Measurements from ENCODE around the gene TSR1.

TSR1 gene

DNA sequence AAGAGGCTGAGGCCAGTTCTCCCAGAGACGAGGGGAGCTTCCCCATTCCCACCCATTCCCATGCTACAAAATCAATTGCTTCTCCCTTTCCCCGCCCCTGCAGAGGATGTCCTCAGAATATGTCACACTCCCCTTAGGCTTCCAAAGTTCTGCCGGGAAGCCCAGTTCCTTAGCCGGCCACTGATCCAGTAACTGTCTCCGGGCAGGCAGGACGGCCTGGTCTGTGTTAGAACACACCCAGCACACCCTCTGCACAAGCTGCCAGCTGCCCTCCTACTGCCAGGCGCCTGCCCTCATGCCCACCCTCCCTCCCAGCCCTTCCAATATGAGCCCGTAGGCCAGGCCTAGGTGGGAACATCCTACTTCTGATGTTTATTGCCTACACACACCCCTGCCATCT, 32.1 kb upstream of the TSR1 start:
- no peak for DNase-seq

- DNase-seq = no peak
Measured at GRCh38 chr17:2366747-2367494, 30.7 kb upstream of the TSR1 start.

DNA sequence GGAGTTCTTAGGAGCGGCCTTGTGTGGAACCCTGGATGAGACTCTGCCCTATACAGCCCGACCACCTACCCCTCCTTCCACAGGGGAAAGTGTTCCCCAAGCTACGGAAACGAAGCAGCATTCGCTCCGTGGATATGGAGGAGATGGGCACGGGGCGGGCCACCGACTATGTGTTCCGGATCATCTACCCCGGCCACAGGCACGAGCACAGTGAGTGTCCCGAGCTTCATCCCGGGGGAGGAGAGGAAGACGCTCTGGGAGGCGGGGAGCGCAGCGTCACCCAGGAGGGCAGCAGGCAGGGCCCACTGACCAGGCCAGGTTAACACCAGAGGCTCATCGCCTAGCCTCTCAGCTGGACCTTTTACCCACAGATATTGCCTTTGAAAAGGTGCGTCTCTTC, 28.9 kb upstream of the TSR1 start:
- no peak for DNase-seq

DNA sequence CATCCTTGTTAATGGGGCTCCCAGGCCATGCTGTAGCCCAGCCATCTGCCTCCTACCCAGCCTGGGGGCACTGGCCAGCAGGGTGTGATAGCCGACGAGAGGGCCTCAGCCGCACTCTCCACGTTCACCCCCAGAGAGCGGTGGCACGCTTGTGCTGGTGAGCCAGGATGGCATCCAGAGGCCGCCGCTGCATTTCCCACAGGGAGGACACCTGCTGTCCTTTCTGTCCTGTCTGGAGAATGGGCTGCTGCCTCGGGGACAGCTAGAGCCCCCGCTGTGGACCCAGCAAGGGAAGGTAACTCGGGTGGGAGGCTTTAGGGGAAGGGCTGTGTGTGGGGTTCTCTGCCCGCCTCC, 28.5 kb upstream of the TSR1 start:
- DNase-seq = no peak

GRCh38 chr17:2363851-2364762, 27.9 kb upstream of the TSR1 start:
- no peak for DNase-seq

DNA sequence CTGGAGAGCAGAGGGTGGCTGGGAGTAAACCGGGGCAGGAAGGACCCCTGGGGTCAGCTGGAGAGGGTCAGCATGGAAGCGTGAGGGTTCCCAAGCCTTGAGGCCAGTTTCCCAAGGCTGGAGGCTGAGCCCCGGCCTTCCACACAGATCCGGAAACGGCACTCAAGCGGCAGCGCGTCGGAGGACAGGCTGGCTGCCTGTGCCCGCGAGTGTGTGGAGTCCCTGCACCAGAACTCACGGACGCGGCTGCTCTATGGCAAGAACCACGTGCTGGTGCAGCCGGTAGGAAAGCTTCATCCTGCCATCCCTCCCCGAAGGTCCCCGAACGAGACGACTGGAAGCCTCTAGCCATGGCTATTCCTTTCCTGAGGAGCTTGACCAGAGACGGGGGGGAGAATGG, 27.1 kb upstream of the TSR1 start:
- no peak for DNase-seq

- no peak for DNase-seq
Measured at GRCh38 chr17:2362881-2363280, 26.6 kb upstream of the TSR1 start.

GRCh38 chr17:2362416-2362815, 26.2 kb upstream of the TSR1 start:
- DNase-seq = no peak

DNA sequence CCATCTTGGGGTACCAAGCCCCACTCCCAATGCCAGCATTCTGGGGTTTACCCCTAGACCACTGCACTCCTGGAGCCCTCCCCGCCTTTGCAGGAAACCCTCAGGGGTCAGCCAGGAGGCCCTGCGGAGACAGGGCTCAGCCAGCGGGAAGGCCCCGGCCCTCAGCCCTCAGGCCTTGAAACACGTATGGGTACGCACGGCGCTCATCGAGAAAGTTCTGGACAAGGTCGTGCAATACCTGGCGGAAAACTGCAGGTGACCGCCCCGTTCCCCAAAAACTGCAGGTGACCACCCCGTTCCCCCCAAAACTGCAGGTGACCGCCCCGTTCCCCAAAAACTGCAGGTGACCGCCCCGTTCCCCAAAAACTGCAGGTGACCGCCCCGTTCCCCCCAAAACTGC, 25.8 kb upstream of the TSR1 start:
- no peak for DNase-seq

- DNase-seq = no peak
Measured at GRCh38 chr17:2361010-2361760, 24.9 kb upstream of the TSR1 start.

- no peak for DNase-seq
Measured at GRCh38 chr17:2357931-2358434, 21.7 kb upstream of the TSR1 start.

DNA sequence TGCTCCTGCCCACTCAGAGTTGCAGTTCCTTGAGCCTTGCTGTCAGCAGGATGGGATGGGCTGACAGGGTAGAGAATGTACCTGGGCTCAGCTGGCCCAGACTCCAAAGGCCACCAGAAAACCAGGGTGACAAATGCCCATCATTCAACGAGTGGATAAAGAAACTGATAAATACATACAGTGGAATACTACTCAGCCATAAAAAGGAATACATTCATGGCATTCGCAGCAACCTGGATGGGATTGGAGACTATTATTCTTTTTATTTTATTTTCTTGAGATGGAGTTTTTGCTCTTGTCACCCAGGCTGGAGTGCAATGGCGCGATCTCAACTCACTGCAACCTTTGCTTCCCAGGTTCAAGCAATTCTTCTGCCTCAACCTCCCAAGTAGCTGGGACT, 21.0 kb upstream of the TSR1 start:
- no peak for DNase-seq

DNA sequence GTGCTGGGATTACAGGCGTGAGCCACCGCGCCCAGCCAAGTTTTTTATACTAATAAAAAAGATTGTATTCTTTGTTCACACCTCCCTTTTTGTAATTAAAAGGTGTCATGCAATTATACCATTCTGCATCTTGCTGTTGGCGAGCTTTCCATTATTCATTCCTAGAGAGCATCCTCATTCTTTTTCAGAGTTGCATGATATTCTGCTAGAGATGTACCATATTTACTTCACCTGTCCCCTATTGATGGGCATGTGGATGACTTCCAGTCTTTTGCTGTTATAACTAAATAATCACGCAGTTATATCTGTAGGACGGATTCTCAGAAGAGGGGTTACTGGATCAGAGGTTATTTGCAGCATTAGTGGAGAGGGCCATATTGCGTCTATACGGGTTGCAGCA, 18.1 kb upstream of the TSR1 start:
- no peak for DNase-seq

DNA sequence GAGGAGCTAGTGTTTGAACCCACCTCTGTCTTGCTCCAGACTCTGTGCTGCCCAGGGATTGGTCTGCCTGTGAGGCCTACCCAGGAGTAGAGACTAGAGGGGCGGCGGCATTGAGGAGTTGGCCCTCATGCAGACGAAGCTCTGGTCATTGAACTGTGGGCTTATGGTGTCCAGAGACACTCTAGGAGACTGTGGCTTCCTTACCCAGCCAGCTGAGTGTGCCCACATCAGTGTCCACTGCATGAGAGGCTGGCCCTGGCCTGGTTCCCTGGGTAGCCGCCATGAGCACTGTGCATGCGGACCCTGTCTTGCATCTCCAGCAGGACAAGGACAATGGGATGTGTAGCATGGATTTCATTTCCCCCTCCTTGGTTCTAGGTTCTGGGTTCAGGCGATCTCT, 15.0 kb upstream of the TSR1 start:
- no peak for DNase-seq

DNA sequence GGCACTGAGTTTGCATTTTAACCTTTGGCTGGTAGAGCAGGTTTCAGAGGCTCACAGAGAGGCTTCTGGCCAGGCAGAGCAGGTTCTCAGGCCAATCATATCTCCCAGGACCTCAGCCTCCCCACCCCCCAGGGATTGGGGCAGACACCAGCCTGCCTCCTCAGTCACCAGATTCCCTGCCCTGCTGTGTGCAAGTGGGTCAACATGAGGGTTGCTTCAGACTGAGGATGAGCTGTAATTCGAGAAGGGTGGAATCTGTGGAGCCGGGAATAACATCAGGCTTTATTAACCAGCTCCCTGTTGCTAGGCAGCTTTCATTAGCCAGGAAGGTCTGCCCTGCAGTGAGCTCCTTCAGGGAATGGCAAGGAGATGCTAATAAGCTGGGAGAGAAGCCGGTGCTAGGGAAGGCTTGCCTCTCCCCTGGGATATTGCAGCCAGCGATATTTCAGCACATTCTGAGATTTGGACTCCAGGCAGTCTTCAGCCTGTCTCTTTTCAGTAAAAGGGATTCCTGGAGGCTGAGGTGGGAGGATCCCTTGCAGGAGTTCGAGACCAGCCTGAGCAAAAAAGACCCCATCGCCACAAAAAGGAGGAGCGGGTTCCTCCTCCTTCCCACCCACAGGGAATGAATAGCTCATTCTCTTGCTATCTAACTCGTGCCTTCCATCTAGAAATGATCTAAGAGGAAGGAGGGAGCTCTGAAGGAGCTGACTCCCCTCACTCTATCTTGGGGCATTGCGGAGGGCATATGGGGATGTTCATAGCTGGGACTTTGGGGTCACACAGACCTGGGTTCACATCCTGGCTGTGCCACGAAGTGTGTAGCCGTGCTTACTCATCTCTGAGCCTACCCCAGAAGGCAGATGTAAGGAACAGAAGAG, 11.8 kb upstream of the TSR1 start:
- DNase-seq = peak; percentile 27

DNA sequence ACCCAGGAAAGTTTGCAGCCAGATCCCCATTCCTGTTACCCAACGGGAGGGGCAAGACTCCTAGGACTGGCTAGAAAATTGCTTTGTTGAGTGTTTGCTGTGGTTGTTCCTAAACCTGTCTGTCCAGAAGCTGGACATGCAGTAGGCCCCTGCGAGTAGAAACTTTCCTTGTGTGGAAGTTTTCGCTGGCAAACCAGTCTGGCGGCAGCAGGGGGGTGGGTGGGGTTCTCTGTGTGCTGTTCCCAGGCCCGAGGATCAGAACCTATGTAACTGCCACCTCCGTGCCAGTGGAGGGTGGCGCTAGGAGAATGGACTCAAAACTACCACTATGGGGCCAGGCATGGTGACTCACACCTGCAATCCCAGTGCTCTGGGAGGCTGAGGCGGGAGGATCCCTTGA, 10.2 kb upstream of the TSR1 start:
- no peak for DNase-seq

DNA sequence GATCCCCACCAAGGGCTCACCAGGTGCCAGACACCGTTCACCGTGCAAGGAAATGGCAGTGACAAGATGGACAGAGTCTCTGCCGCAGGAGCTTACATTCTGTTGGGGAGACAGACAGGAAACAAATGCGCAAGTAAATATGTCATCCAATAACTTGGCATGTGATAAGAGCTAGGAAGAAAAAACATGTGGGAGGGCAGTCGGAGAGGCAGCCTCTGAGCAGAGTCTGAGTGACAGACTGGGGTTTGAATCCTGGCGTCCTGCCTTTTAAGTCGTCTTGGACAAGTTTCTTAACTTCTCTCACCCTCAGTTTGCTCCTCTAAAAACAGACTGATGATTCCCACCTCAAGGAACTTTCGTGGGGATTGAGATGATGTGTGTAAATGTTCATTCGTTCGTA, 8.3 kb upstream of the TSR1 start:
- no peak for DNase-seq

GRCh38 chr17:2343421-2343820, 7.2 kb upstream of the TSR1 start:
- DNase-seq = no peak

DNA sequence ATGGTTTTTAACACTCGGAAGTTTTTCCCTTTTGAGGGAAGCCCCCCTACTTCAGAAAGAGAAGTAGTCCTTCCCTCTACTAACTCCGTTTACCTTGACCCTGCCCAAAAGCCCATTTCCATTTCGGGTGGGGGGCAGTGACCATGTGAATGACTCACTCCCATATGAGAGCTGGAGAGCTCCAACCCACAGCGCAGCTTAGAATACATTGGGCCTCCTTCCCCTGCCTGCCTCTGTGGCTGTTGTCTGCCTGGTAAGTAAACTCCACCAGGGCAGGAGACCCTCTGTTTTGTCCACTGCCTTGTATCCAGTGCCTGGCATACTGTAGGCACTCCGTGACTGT, 2.0 kb upstream of the TSR1 start:
- no peak for DNase-seq

DNA sequence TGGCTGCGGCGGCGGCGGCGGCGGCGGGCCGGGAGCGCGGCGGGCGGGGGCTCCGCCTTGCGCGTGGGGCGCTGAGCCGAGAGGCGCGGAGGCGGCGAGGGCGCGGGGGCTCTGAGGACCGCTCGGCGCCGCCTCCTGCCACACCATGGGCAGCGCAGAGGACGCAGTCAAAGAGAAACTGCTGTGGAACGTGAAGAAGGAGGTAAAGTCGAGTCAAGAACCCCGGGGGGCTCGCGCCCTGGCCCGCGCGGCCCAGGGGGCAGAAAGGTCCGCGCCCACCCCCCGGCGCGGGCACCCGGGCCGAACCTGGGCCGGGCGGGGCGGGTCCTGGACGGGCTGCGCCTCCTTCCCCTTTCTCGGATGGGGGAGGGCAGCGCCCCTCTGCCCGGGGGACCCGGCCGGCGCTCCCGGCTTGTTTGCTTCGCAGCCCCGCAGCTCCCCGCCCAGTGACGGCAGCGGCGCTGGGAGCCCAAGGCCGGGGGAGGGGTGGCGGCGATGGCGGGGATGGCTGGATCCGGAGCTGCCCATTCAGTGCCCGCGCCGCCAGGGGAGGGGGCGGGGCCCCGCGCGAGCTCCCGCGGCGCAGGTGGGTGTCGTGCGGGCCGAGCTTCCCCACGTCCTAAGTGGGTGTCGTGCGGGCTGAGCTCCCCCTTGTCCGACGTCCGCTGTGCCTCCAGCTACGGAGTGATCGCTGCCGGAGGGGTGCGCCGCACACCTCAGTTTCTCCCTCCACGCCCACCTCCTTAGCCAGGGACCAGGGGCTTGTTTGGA, 1.5 kb upstream of the TSR1 start:
- peak; percentile 10 for DNase-seq

GRCh38 chr17:2336852-2337543, 741 bp upstream of the TSR1 start, which contains the start of gene SGSM2:
Gene SGSM2, plus strand, starts transcription at chr17:2337501. Its CDS starts 188 bp downstream, at chr17:2337689.
- peak; percentile 43 for DNase-seq

All from NCI-H1105 treated with DMSO at 0.1 percent for 48 hours (cell line).